Measurements from ENCODE around the gene OGFR.

Gene OGFR

GRCh38 chr20:62778601-62779416, 25.8 kb upstream of the OGFR start:
- DNase-seq = no peak
- in situ Hi-C loops (cut with HindIII; ENCODE audit: low pct_ligation_motif_present, low pct_unique_long_range_greater_than_20kb, low sequenced_read_pairs) = no loop called here

- no peak for DNase-seq
- in situ Hi-C loops (cut with HindIII; ENCODE audit: low pct_ligation_motif_present, low pct_unique_long_range_greater_than_20kb, low sequenced_read_pairs) = no loop called here
These were observed 25.3 kb upstream of the OGFR start for GRCh38 chr20:62779417-62779685.

DNA sequence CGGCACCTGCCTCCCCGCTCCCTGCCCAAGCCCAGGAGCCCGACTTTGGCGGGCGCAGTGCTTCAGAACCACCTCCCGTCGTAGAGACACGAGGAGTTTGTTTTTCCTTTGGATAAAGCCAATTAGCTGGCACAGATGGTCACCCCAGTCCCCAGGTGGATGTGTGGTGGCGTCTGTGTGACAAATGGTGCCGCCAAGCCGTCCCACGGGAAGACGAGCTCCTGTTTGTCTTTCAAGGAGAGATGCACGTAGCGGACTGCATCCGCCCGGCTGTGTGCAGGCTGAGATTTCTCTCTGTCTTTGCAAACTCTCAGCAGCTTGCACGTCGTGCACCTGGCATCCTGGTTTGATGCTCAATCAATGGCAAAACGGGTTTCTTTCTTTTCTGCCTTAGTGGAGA, 24.4 kb upstream of the OGFR start:
- in situ Hi-C loops (cut with HindIII; ENCODE audit: low pct_ligation_motif_present, low pct_unique_long_range_greater_than_20kb, low sequenced_read_pairs) = no loop called here
- DNase-seq = no peak

GRCh38 chr20:62780696-62781095, 23.9 kb upstream of the OGFR start:
- DNase-seq = no peak
- in situ Hi-C loops (cut with HindIII; ENCODE audit: low pct_ligation_motif_present, low pct_unique_long_range_greater_than_20kb, low sequenced_read_pairs) = no loop called here

- DNase-seq = no peak
- in situ Hi-C loops (cut with HindIII; ENCODE audit: low pct_ligation_motif_present, low pct_unique_long_range_greater_than_20kb, low sequenced_read_pairs) = no loop called here
These were observed 22.3 kb upstream of the OGFR start for GRCh38 chr20:62782149-62782892.

- no peak for DNase-seq
- in situ Hi-C loops (cut with HindIII; ENCODE audit: low pct_ligation_motif_present, low pct_unique_long_range_greater_than_20kb, low sequenced_read_pairs) = no loop called here
These were observed 21.7 kb upstream of the OGFR start for GRCh38 chr20:62782893-62783278.

GRCh38 chr20:62784497-62784896, 20.1 kb upstream of the OGFR start:
- DNase-seq = no peak
- in situ Hi-C loops (cut with HindIII; ENCODE audit: low pct_ligation_motif_present, low pct_unique_long_range_greater_than_20kb, low sequenced_read_pairs) = no loop called here

- DNase-seq = no peak
- in situ Hi-C loops (cut with HindIII; ENCODE audit: low pct_ligation_motif_present, low pct_unique_long_range_greater_than_20kb, low sequenced_read_pairs) = no loop called here
These were observed 19.2 kb upstream of the OGFR start for GRCh38 chr20:62785393-62785792.

GRCh38 chr20:62786157-62786556, 18.5 kb upstream of the OGFR start:
- no peak for DNase-seq
- in situ Hi-C loops (cut with HindIII; ENCODE audit: low pct_ligation_motif_present, low pct_unique_long_range_greater_than_20kb, low sequenced_read_pairs) = no loop called here

- no peak for DNase-seq
- in situ Hi-C loops (cut with HindIII; ENCODE audit: low pct_ligation_motif_present, low pct_unique_long_range_greater_than_20kb, low sequenced_read_pairs) = no loop called here
These were observed 17.3 kb upstream of the OGFR start for GRCh38 chr20:62787321-62787720.

GRCh38 chr20:62787866-62788265, 16.8 kb upstream of the OGFR start:
- no peak for DNase-seq
- in situ Hi-C loops (cut with HindIII; ENCODE audit: low pct_ligation_motif_present, low pct_unique_long_range_greater_than_20kb, low sequenced_read_pairs) = no loop called here

DNA sequence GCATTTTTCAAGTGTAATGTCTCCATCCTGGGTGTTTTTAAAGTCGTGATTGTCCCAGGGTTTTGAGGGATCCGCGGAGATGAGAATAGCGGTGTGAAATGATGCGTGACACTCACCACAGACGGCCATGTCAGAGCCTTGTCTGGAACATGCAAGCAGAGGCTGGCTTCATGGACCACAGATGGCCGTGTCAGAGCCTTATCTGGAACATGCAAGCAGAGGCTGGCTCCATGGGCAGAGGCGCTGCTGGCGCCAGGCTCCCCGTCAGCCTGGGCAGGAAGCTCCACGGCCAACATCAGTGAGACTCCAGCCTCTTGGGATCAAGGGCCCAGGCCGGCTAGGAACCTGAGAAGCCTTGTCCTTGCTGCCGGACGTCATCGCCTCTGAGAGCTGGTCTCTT, 16.0 kb upstream of the OGFR start:
- DNase-seq = no peak
- in situ Hi-C loops (cut with HindIII; ENCODE audit: low pct_ligation_motif_present, low pct_unique_long_range_greater_than_20kb, low sequenced_read_pairs) = no loop called here

DNA sequence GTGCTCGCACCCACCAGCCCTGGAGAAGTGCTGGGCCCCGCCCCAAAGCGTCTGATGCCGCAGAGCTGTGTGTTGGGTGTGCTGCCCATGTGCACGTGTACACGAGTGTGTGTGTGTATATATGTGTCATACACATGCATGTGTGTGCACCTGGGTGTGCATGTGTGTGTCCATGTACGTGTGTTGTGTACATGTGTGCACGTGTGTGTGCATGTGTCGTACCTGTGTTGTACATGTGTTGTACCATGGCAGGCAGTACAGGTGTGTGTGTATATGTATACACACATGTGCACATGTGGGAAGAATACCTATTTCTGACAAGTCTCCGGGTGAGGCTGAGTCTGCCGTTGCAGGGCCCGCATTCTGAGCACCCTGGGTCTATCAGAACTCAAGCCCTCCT, 14.6 kb upstream of the OGFR start:
- DNase-seq = no peak
- in situ Hi-C loops (cut with HindIII; ENCODE audit: low pct_ligation_motif_present, low pct_unique_long_range_greater_than_20kb, low sequenced_read_pairs) = no loop called here

DNA sequence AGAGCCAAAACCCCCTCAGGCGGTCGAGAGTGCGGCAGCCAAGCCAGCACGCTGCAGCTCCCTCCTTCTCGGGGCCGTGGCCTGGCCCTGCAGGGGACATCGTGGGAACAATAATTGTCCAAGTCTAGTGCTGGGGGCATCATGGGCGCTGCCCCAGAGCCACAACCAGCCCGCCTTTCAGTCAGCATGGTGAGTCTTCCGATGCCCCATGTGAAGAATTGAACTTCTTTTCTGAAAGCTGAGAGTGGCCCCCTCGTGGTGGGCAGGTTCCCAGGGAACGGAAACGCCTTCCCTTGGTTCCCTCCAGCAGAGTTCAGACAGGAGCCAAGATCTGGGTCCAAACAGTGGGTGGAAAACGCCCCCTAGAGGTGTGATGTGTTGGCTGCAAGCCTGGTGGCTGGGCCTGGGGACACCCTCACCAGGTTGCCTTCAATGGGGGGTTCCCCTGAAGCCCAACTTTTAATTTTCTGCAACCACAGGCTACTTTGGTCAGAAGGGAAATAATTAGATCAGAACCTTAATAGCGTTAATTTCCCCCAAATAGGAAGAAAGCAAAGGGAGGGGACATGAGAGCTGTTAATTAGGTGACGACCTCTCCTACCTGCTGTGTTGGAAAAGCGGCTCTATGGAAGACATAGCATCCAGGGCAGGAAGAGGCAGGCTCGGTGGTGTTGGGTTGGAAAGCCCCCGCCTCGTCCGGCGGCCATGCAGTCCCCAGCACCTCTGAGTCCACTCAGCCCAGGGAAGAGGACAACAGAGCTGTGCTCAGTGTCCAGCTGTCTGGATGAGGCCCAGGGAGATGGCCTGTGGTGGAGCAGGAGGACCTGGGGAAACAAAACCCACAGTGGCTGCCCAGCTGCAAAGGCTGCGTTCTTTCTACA, 13.1 kb upstream of the OGFR start:
- in situ Hi-C loops (cut with HindIII; ENCODE audit: low pct_ligation_motif_present, low pct_unique_long_range_greater_than_20kb, low sequenced_read_pairs) = no loop called here
- peak; percentile 88 for DNase-seq

GRCh38 chr20:62792182-62792939, 12.3 kb upstream of the OGFR start:
- peak; percentile 73 for DNase-seq
- in situ Hi-C loops (cut with HindIII; ENCODE audit: low pct_ligation_motif_present, low pct_unique_long_range_greater_than_20kb, low sequenced_read_pairs) = no loop called here

GRCh38 chr20:62792940-62793756, 11.5 kb upstream of the OGFR start:
- DNase-seq = no peak
- in situ Hi-C loops (cut with HindIII; ENCODE audit: low pct_ligation_motif_present, low pct_unique_long_range_greater_than_20kb, low sequenced_read_pairs) = no loop called here

DNA sequence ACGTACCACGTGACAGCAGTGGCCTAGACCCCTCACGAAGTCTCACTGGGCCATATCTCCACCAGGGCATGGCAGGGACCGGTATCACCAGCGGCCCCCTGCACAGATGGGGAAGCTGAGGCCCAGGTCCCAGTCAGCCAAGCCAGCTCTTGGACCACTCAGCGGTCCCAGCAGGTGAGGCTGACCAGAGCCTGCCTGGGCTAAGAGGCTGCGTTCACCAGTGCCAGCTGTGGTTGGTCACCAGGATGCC, 11.0 kb upstream of the OGFR start:
- in situ Hi-C loops (cut with HindIII; ENCODE audit: low pct_ligation_motif_present, low pct_unique_long_range_greater_than_20kb, low sequenced_read_pairs) = no loop called here

GRCh38 chr20:62794007-62794724, 10.5 kb upstream of the OGFR start:
- in situ Hi-C loops (cut with HindIII; ENCODE audit: low pct_ligation_motif_present, low pct_unique_long_range_greater_than_20kb, low sequenced_read_pairs) = no loop called here
- peak; percentile 91 for DNase-seq

More for the DNA sequence above, 11.0 kb upstream of the OGFR start:
- DNase-seq = no peak

Data from ACHN (cell line).